HG02970 (cell line): ENCODE measurements around the gene ASB1.

Experiments used
- ATAC-seq: cut with Tn5 transposase; IDR thresholded peaks from one replicate; pipeline ENCODE4 v1.9.1; 2021; ENCODE audit warnings: mild to moderate bottlenecking, moderate library complexity, moderate number of reproducible peaks; ENCODE audit not compliant: unreplicated experiment, low FRiP score

Gene ASB1, protein sequence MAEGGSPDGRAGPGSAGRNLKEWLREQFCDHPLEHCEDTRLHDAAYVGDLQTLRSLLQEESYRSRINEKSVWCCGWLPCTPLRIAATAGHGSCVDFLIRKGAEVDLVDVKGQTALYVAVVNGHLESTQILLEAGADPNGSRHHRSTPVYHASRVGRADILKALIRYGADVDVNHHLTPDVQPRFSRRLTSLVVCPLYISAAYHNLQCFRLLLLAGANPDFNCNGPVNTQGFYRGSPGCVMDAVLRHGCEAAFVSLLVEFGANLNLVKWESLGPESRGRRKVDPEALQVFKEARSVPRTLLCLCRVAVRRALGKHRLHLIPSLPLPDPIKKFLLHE

GRCh38 chr2:238426568-238427434 is at the start of gene ASB1:
TSS of gene ASB1 (plus strand) at chr2:238426927. CDS start at chr2:238427071, 144 bp downstream.
- peak; percentile 86 for ATAC-seq

DNA sequence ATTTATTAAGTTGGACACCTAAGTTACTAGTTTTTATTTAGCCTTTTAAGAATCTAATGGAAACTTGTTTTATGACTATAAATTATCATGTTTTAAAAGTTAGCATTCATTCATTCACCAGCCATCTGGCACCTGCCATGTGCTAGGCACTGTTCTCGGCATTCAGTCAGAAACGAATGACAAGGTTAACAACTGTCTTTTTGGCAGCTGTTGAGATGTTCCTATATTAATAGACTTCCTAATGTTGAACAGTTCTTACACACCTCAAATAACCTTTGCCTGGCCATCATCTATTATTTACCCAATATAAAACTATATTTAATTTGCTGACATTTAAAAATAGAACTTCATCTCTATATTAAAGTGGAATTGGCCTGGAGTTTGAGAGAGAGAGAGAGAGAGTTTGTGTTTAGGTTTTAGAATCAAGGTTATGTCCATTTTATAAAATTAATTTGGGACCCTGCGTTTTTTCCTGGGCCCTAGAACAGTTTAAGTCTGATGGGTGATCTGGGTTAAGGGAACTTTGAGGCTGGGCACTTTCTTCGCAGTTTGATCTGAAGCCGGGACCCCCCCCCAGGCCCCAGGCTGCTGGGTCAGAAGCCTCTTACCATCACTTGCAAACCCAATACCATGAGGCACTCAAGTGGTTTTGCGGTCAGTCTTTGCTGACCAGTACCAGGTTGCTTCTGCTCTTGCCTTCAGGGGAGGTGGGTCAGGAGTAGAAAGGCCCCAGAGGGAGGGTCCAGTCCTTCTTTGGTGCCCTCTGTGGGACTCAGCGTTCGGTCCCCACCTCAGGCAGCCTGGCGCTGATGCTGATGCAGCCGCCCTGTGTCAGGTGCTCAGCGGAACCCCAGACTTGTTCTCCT is 48.3 kb upstream of the ASB1 start:
- no peak for ATAC-seq

DNA sequence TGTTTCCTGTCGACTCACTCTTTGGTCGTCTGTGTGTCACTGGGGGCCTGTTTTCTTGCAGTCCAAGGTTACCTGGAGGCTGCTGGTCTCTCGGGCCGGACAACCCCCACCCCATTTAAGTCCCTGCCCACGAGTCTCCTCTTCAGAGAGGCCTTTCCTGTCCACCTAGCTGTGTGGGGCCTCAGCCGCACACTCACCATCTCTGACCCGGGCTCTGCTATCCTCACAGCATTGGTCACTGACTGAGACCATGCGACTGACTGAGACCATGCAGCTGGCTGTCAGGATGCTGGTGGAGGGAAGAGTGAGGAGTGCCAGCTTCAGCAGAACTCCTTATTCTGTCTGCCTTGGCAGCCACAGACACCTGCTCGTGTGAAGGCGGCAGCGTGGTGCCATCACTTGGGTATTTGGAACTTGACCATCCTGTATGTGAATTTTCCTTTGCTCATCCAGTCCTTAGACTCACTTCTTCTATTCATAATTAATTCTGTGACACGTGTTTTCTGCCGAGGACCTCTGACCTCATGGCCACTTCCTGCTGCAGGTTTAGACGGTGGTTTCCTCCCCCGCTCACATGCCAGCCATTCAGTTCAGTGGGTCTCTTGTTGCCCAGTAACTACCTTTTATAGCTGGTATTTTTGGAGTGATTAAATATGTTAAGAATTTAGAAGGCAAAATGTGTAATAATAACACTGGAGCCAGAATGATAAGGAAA is 47.5 kb upstream of the ASB1 start:
- ATAC-seq: no peak

GRCh38 chr2:238380336-238380735 is 46.4 kb upstream of the ASB1 start:
- no peak for ATAC-seq

- ATAC-seq: no peak
These were observed 45.9 kb upstream of the ASB1 start for GRCh38 chr2:238380785-238381184.

DNA sequence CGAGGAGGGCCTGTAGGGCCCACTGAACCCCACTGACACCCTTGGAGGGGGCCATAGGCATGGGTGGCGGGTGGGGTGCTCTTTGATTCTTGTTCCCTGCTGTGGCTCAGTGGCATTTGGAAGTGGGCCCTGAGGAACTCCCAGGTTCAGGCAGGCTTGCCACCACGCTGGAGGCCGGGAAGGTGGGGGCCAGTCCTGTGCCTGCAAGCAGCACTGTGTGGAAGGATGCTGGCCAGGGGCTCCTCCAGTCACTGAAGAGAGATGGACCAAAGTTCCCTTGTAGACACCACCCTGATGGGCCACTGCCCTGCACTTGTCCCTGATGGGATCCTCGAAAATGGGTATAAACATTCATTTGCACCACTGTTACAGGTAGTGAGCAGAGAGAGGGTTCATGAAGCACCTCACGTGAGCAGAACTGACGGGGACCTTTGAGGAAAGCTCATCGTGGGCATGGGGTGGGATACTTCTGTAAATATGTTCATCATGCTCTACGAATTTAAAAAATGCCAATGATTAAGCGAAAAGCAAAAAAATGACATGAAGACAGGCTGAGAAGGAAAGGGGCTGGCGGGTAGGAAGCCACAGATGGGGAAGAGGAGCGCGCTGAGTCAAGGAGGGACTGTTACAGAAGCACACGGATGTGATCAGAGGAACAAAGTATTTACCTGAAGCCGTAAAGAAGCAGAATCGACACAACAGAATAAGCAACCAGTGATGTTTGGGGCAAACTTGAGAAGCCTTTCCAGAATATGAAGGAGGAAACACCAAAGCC is 45.2 kb upstream of the ASB1 start:
- ATAC-seq: no peak

DNA sequence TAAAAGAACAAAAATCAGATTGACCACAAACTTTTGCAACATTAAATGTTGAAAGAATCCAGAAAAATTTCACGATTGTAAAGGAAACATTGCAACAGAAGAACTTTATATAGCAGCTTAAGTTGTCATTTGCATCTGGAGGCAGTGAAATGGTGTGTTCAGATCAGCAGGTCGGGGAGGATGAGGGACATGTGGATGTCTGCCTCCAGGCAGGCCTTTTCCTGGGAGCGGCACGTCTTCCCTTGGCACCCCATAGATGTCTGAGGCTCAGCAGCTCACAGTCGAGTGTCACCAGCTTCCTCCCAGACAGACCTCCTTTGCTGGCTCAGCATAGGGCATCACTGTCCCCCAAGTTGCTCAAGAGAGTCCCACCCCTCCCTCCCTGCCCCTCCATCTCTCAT is 44.3 kb upstream of the ASB1 start:
- ATAC-seq: no peak

- no peak for ATAC-seq
These were observed 43.6 kb upstream of the ASB1 start for GRCh38 chr2:238383135-238383534.

GRCh38 chr2:238383743-238384380 is 42.9 kb upstream of the ASB1 start:
- no peak for ATAC-seq

DNA sequence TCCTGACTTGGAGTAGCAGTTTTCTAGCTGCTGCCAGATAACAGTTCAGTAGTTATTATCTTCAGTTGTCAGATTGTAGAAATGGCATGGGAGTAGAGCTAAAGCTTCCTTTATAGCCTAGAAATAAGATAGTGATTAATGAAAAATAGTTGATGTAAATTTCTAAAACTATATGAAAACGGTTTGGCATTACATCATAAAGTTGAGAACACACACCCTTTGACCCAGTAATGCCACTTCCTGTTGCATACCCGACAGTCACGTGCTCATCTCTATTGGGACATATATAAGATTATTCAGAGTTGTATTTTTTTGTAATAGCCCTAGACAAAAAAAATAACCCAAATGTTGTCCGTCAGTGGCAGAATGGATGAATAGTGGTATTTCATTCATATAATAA is 39.4 kb upstream of the ASB1 start:
- ATAC-seq: no peak

- ATAC-seq: no peak
These were observed 37.9 kb upstream of the ASB1 start for GRCh38 chr2:238388794-238389193.

DNA sequence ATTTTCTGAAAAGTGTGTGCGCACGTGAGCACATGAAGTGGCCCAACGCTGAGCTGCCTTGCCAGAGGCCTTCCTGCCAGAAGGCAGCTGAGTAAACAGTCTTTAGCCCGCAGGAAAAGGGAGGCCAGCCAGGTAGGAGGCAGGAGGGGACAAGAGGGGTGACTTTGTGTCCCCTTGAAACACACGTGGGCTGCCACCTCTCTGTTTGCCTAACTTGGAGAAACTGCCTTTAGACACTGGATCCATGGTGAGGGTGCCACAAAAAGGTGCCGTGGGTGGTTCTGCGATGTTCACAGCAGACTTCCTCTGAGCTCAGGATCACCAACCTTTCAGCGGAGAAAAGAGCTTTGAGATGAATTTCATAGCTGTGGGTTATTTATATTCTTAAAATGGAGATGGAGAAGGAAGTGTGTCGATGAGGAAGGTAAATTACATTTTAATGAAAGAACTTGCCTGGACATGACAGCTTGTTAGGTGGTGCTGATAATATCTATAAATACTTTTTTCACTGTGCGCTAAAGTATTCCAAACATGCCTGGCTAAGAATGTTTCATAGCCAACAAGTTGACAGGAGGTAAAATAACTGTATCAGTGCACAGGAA is 36.6 kb upstream of the ASB1 start:
- no peak for ATAC-seq

DNA sequence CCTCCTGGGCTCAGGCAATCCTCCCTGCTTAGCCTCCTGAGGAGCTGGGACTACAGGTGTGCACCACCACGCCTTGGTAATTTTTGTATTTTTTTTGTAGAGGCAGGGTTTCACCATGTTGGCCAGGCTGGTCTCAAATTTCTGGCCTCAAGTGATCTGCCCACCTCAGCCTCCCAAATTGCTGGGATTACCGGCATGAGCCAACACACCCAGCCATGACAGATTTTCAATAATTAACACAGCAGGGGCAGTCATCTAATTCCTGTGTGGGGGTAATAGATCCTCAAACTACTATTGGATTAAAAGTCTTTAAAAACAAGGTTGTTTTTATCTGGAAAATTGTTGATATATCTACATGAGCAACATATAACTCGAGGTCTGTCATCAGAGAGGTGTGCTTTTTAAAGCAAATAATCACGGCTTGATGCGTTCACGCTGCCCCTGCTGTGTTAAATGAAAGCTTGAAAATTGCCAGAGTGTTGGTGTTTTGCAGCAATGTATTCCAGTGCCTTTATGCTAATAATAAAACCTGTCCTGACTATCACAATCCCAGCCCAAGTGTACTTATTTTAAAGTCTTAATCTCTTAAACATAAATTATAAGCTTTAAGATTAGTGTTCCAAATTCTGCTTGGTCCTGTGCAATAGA is 35.6 kb upstream of the ASB1 start:
- ATAC-seq: no peak

DNA sequence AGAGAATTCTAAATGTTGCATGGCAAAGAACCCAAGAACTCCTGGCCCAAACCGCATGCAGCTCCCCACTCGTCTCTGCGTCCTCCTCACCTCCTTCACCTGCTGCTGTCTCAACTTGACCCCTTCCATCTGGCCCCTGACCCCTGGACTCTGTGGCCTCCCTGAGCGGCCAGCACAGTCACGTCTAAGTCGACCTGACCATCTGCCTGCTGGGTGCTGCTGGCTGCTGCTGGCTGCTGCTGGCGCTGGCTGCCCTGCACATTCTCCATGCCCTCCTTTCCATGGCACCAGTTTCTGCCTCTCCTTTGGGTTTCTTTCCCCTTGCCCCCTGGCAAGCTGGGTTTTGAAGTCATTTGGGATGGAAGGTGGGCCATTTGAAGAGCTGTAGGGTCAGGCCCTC is 30.1 kb upstream of the ASB1 start:
- ATAC-seq: no peak

- no peak for ATAC-seq
These were observed 29.4 kb upstream of the ASB1 start for GRCh38 chr2:238397356-238397755.

DNA sequence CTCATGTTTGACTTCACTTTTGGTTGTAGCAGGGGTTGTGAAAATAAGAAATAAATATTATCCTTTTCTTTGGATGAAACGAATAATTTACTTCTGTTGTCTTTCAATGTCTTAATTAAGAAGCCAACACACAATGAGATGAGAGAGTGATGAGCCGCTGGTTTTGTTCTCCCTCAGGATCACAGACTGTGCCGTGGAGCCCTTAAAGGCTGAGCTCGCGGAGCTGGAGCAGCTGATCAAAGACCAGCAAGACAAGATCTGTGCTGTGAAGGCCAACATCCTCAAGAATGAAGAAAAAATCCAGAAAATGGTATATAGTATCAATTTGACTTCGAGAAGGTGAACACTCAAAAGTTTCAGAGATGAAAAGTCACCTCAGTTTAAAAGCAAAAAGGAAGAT is 28.1 kb upstream of the ASB1 start:
- ATAC-seq: no peak

DNA sequence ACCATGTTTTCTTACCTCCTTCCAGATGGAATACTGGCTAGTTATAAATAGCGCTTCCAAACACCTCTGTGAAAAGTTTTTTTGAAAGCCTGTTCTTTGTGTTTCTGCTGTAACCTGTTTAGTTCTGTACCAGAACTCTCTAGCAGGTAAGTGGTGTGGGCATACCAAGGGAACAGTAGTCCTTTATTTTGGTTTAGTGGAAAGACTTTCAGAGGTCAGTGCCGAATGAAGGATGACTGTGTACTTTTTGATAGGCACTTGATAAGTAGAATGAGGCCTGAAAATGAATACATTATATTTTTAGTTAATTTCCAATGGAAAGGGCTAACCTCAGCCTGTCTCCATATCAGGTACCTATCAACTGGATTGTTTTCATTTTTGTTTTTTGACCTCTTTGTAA is 27.6 kb upstream of the ASB1 start:
- ATAC-seq: no peak

DNA sequence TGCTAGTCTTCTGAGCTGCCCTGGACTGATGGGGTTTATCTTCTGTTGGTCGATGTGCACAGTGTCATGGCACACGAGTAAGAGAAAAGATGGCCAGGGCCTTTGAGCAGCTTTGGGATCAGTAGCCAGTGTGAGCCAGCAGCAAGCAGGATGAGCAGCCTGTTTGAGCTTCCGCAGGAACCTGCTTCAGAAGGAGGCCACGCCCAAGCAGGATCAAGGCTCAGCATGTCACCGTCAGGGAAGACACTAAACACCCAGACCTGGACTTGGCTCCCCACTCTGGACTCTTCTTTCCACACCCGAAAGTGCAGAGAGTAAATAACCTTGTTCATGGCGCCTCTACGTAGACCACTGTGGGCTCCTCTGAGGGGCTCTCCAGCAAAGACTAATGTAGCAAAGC is 25.2 kb upstream of the ASB1 start:
- no peak for ATAC-seq
